Stimulated activated CD8-positive, alpha-beta memory T cell treated with anti-CD3 and anti-CD28 coated beads, Interleukin-15, amount 100 ng/mL, for 24 hours (primary cell): ENCODE data around the gene TGOLN2.
A peak's percentile ranks its signal among the peaks of the same experiment; 100 is the strongest.
"Not testable (repeated sequence)": the region's sequence is repeated elsewhere in the genome, so short reads cannot be mapped to it uniquely, and the experiment has no call there.

Experiments
- DNase-seq: peaks from one replicate; pipeline ENCODE4 v3.0.0-alpha.2; 2020; ENCODE audit warnings: low read depth

The TGOLN2 gene

GRCh38 chr2:85327822-85328617 lies at the start of gene TGOLN2:
TSS of gene TGOLN2 (minus strand) at chr2:85327989. CDS start at chr2:85327962, 27 bp downstream.
- peak; percentile 81 for DNase-seq

GRCh38 chr2:85377083-85377482 lies 49.3 kb upstream of the TGOLN2 start:
- no peak for DNase-seq

- DNase-seq, result no peak
Observed at GRCh38 chr2:85376291-85377065, 48.7 kb upstream of the TGOLN2 start.

- DNase-seq, result no peak
Observed at GRCh38 chr2:85371045-85371444, 43.3 kb upstream of the TGOLN2 start.

- DNase-seq, result no peak
Observed at GRCh38 chr2:85369500-85369899, 41.7 kb upstream of the TGOLN2 start.

GRCh38 chr2:85368921-85369320 lies 41.1 kb upstream of the TGOLN2 start:
- no peak for DNase-seq

- no peak for DNase-seq
Observed at GRCh38 chr2:85367180-85367579, 39.4 kb upstream of the TGOLN2 start.

GRCh38 chr2:85362653-85363387 lies 35.0 kb upstream of the TGOLN2 start:
- not testable (repeated sequence) for DNase-seq

GRCh38 chr2:85357736-85358135 lies 29.9 kb upstream of the TGOLN2 start:
- DNase-seq, result no peak

- no peak for DNase-seq
Observed at GRCh38 chr2:85356186-85356585, 28.4 kb upstream of the TGOLN2 start.

GRCh38 chr2:85355521-85355920 lies 27.7 kb upstream of the TGOLN2 start:
- no peak for DNase-seq

- no peak for DNase-seq
Observed at GRCh38 chr2:85355073-85355410, 27.3 kb upstream of the TGOLN2 start.

GRCh38 chr2:85354286-85355072 lies 26.7 kb upstream of the TGOLN2 start, which contains the start of the genes ELMOD3 and RETSAT:
TSS of gene ELMOD3 (plus strand) at chr2:85354769. CDS start at chr2:85357199, 2,430 bp downstream.
TSS of gene RETSAT (minus strand) at chr2:85354528. CDS start at chr2:85354507, 21 bp downstream.
- DNase-seq, result peak; percentile 75

- DNase-seq, result peak; percentile 2
Observed at GRCh38 chr2:85353876-85354285, 26.1 kb upstream of the TGOLN2 start.

GRCh38 chr2:85347599-85347998 lies 19.8 kb upstream of the TGOLN2 start:
- DNase-seq, result no peak

GRCh38 chr2:85344356-85344954 lies 16.7 kb upstream of the TGOLN2 start:
- no peak for DNase-seq

- not testable (repeated sequence) for DNase-seq
Observed at GRCh38 chr2:85343207-85343895, 15.6 kb upstream of the TGOLN2 start.

- DNase-seq, result no peak
Observed at GRCh38 chr2:85342156-85342555, 14.4 kb upstream of the TGOLN2 start.

- DNase-seq, result no peak
Observed at GRCh38 chr2:85341269-85342029, 13.7 kb upstream of the TGOLN2 start.
